Brain microvascular endothelial cell (primary cell): ENCODE results near the gene SLC2A9.

Experiments
- DNase-seq: peaks from one replicate; pipeline ENCODE4 v3.0.0-alpha.2; 2020
- H3K27ac ChIP-seq: fragments of 250-450 bp; sonication (Bioruptor Pico); 2 replicates; pipeline ENCODE4 v1.5.1; 2020; ENCODE audit warnings: mild to moderate bottlenecking, moderate library complexity
- H3K27me3 ChIP-seq: fragments of 250-450 bp; sonication (Bioruptor Pico); replicated peaks from 2 replicates; pipeline ENCODE4 v1.5.1; 2020; ENCODE audit warnings: mild to moderate bottlenecking
- H3K36me3 ChIP-seq: fragments of 250-450 bp; sonication (Bioruptor Pico); replicated peaks from 2 replicates; pipeline ENCODE4 v1.5.1; 2020; ENCODE audit warnings: mild to moderate bottlenecking
- H3K4me3 ChIP-seq: 2 replicates; pipeline ENCODE4 v1.5.1; 2011; ENCODE audit warnings: low read depth, mild to moderate bottlenecking, control low read depth, low read length, moderate library complexity
- in situ Hi-C: cut with HindIII; loops from 2 replicates; pipeline ENCODE4 v1.10.0; 2017; ENCODE audit warnings: low sequenced_read_pairs, low pct_ligation_motif_present
- TF ChIP-seq, protein P1 (sequence below): IDR thresholded peaks from 2 replicates; pipeline ENCODE4 v1.5.1; 2011; ENCODE audit warnings: low read depth, mild to moderate bottlenecking, moderate library complexity, low read length, control low read depth, inconsistent platforms; ENCODE audit errors: missing control alignments

The SLC2A9 gene

DNA sequence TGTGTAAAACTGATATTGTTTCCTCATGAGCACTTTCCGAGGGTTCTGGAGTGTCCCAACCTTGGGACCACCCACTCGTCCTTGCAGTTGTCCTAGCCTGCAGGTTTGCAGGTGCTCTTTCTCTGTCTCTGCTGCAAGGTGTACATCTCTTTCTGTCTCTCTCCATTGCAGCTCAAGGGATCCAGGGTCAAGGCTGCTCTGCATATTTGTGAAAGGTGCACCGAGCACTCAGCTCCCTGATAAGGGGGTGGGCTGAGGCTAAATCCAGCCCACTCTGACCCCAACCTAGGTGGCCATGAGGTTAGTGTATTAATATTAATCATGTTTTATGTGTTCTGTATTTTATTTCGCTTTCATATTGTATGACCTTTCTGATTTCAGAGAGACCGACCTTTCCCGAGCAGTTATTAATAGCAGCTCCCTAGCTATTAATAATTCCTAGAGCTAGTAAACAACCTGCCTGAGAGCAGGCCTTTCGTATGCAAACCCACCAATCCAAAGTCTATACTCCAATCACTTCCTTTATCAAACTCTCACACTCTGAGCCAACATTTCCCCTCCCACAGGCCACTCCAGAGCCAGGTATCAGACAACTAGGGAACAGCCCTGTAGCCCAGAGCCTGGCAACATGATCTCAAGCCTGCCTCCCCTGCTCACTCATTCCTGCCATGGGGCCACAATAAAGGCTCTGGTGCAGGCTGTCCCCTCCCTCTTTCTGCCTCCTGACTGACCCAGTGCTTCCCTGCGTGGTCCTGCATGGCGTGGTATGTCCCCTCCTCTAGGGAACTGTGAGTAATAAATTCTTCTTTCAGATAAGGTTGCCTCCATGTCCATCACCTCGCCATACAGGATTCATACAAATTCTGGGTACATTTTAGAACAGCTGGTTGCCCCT, 73.9 kb downstream of the SLC2A9 start:
- Histone ChIP-seq H3K27ac (no peak overlapping the region), H3K4me3 (no peak overlapping the region), H3K36me3 (no peaks in the 10 kb centered on the region), H3K27me3 (no peaks in the 10 kb centered on the region)
- TF ChIP-seq, protein P1, sequence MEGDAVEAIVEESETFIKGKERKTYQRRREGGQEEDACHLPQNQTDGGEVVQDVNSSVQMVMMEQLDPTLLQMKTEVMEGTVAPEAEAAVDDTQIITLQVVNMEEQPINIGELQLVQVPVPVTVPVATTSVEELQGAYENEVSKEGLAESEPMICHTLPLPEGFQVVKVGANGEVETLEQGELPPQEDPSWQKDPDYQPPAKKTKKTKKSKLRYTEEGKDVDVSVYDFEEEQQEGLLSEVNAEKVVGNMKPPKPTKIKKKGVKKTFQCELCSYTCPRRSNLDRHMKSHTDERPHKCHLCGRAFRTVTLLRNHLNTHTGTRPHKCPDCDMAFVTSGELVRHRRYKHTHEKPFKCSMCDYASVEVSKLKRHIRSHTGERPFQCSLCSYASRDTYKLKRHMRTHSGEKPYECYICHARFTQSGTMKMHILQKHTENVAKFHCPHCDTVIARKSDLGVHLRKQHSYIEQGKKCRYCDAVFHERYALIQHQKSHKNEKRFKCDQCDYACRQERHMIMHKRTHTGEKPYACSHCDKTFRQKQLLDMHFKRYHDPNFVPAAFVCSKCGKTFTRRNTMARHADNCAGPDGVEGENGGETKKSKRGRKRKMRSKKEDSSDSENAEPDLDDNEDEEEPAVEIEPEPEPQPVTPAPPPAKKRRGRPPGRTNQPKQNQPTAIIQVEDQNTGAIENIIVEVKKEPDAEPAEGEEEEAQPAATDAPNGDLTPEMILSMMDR = no peak
- DNase-seq = no peak
- in situ Hi-C loops = no loop called here

DNA sequence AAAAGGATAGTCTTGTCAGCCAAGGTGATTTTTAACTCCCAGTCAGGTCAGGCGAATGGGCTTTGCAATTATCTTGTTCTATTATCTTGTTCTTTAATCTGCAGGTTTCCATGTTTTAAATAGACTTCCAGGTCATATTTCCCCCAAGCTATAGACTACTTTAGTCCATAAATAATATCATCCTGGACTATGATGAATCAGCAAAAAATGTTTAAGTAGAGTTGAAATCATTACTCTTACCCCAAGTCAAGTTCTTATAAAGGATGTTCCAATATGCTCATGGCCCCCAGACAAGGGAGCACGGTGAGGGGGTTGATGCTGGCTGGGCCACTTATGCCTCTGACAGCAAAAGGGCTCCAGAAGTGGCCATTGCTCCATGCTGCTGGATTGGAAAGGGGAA, 75.1 kb downstream of the SLC2A9 start:
- H3K36me3 ChIP-seq = no peaks in the 10 kb centered on the region
- H3K27ac ChIP-seq = no peak overlapping the region
- in situ Hi-C loops = no loop called here
- TF ChIP-seq, protein P1 = no peak
- no peaks in the 10 kb centered on the region for H3K27me3 ChIP-seq
- no peak for DNase-seq
- H3K4me3 ChIP-seq = no peak overlapping the region

DNA sequence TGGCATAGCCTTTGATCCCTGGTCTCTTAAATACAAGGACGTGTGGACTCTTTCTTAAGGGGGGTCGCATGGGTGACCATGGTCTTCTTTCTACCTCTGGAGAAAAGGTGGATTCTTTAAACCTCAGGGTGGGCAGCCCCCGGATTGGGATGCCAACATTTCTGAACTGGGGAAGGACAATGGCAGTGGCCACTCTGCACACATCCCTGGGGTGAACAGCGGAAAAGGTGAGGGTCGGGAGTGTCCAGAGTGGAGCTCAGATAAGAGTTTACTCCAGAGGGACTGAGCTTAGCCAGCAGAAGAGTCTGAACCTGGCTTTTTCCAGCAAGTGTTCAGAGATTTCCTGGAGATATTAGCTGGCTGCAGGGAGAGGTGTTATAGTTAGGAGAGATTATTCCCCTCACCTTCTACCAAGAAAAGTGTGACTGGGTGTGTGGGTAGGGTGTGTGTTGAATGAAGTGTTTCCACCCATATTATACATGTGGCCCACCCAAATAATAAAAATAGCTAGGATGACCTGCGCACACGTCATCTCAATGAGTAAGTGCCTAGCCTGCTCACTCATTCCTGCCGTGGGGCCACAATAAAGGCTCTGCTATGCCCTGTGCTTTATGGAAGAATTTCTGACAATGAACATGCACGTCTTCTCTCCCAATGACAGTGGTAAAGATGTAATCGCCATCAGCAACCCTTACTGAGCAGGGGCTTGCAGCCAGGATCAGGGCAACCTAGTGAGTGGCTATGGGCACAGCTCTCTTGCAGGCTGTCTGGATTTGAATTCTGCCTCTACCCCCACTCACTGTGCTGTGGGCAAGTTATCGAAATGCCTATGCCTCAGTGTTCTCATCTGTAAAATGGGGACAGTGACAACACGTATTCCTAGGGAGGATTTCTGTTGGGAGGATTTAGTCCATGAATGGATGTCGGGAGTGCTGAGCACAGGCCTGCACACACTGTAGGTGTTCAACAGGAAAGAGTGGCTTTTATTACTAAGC, 76.6 kb downstream of the SLC2A9 start:
- in situ Hi-C loops = no loop called here
- no peaks in the 10 kb centered on the region for H3K36me3 ChIP-seq
- TF ChIP-seq, protein P1 = no peak

DNA sequence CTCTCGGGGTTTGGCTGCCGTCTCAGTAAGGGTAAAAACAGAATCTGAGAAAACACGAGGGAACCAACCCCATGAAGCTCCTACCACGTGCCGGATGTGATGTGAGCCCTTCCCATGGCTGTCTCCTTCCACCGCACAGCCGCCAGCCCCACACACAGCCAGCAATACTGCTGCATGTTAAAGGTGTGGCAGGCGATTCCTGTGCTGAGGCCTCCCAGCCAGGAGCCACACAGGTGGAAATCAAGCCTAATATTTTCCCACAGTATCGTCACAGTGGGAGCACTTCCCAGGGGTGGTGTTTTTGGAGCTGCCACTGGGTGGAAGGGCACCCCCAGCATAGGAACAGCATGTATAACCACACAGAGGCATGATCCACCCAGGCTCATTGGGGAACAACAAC, 77.5 kb downstream of the SLC2A9 start:
- TF ChIP-seq, protein P1 = no peak
- no peak overlapping the region for H3K4me3 ChIP-seq
- in situ Hi-C loops = no loop called here
- no peaks in the 10 kb centered on the region for H3K27me3 ChIP-seq
- no peak for DNase-seq
- no peak overlapping the region for H3K27ac ChIP-seq
- H3K36me3 ChIP-seq = no peaks in the 10 kb centered on the region

More for the DNA sequence above, 76.6 kb downstream of the SLC2A9 start:
- Histone ChIP-seq H3K4me3 (no peak overlapping the region), H3K27me3 (no peaks in the 10 kb centered on the region), H3K27ac (no peak overlapping the region)
- DNase-seq = no peak

DNA sequence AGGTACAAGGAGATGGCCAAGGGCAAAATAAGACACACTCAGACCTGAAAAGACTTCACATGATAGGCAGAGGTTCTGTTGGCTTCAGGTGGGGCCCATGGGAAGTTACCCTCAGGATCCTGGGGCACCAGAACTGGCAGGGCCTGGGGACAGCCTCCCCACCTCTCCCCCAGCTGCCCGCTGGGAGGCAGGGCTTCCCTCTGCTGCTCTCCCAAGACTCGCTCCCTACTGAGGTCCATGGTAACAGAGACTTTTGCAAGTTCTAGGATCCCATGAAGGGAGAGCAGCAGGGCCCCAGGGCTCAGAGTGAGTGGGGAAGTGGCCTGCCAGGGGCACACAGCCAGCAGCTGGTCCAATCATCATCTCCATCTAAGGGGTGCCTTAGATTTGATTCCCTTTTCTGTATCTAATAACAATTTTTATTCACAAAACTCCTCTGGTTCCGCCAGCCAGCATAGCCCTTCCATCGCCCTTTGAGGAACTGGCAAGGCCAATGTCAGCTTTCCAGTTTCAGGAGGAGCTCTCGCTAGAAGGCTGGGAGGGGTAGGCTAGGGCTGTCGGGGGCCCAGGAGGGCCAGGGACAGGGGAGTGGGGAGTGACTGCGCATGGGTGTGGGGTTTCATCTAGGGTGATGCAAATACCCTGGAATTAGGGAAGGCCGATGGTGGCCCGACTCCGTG, 78.2 kb downstream of the SLC2A9 start:
- Histone ChIP-seq H3K4me3 (no peak overlapping the region), H3K27me3 (no peaks in the 10 kb centered on the region), H3K27ac (no peak overlapping the region), H3K36me3 (no peaks in the 10 kb centered on the region)
- TF ChIP-seq, protein P1 = no peak
- DNase-seq = no peak
- in situ Hi-C loops = no loop called here
